HepG2 (cell line): ENCODE data around the gene GLIS2. TPM values are rescaled to one million over a fixed set of nuclear protein-coding genes. Genes with fewer than 3 reads are reported as not detected.

Source experiments
- AHDC1 ChIP-seq: sonication (generic); formaldehyde crosslinking; IDR thresholded peaks from 2 replicates; pipeline ENCODE4 v1.5.1; 2020; ENCODE audit warnings: mild to moderate bottlenecking, missing genetic modification reagents, borderline replicate concordance
- ATF1 ChIP-seq: IDR thresholded peaks from 2 replicates; pipeline ENCODE4 v1.6.1; 2016; ENCODE audit warnings: mild to moderate bottlenecking, control low read depth
- HMG20B ChIP-seq: conservative IDR thresholded peaks from 2 replicates; pipeline ENCODE4 v1.6.1; 2016; ENCODE audit warnings: missing genetic modification reagents, missing compliant biosample characterization
- IKZF4 ChIP-seq: sonication (generic); formaldehyde crosslinking; IDR thresholded peaks from 2 replicates; pipeline ENCODE4 v1.5.1; 2020; ENCODE audit warnings: borderline replicate concordance, mild to moderate bottlenecking, low read depth, missing genetic modification reagents; ENCODE audit errors: not compliant biosample characterization
- KAT8 ChIP-seq: IDR thresholded peaks from 2 replicates; pipeline ENCODE4 v1.6.1; 2016; ENCODE audit warnings: missing genetic modification reagents, missing compliant biosample characterization
- KLF13 ChIP-seq: sonication (generic); formaldehyde crosslinking; IDR thresholded peaks from 2 replicates; pipeline ENCODE4 v1.4.0; 2020; ENCODE audit warnings: mild to moderate bottlenecking, missing genetic modification reagents
- RORA ChIP-seq: sonication (generic); formaldehyde crosslinking; IDR thresholded peaks from 2 replicates; pipeline ENCODE4 v1.5.0; 2020; ENCODE audit warnings: mild to moderate bottlenecking, missing genetic modification reagents, moderate library complexity
- SP140L ChIP-seq: sonication (generic); formaldehyde crosslinking; IDR thresholded peaks from 2 replicates; pipeline ENCODE4 v1.4.0; 2020; ENCODE audit warnings: missing genetic modification reagents, borderline replicate concordance
- XRCC5 ChIP-seq: fragments of 200-400 bp; formaldehyde crosslinking; optimal IDR thresholded peaks from 2 replicates; pipeline ENCODE3; 2017; ENCODE audit warnings: mild to moderate bottlenecking, low read length
- ZBTB2 ChIP-seq: sonication (generic); formaldehyde crosslinking; IDR thresholded peaks from 2 replicates; pipeline ENCODE4 v1.8.0; 2022; ENCODE audit warnings: low read depth, missing genetic modification reagents
- ZBTB33 ChIP-seq: sonication (generic); formaldehyde crosslinking; IDR thresholded peaks from 2 replicates; pipeline ENCODE4 v1.4.0; 2020; ENCODE audit warnings: missing genetic modification reagents
- ZNF180 ChIP-seq: sonication (generic); formaldehyde crosslinking; IDR thresholded peaks from 2 replicates; pipeline ENCODE4 v1.4.0; 2020; ENCODE audit warnings: low read depth, missing genetic modification reagents, borderline replicate concordance
- ZNF615 ChIP-seq: sonication (generic); formaldehyde crosslinking; IDR thresholded peaks from 2 replicates; pipeline ENCODE4 v1.5.0; 2020; ENCODE audit warnings: mild to moderate bottlenecking, missing genetic modification reagents, borderline replicate concordance
- polyA plus RNA-seq, 8 experiments: library from polyadenylated mRNA; depleted of rRNA in 3 of 8; stranded (reverse) in 7 of 8; unstranded in 1 of 8; fragments of >200 nt; fragmentation: Illumina TruSeq in 4 of 8; extraction: Trizol in 4 of 8; gene quantifications; 2 replicates each; pipeline versions ENCODE4 v1.2.1 to v1.2.3, GENCODE V29; 2011 to 2016; ENCODE audit warnings: low read depth in 4 of 8, missing spikeins in 1 of 8, mixed read lengths in 1 of 8; ENCODE audit not compliant: insufficient read depth in 1 of 8
- total RNA-seq, 5 experiments: library from RNA; depleted of rRNA; stranded (reverse); fragments of >200 nt; fragmentation: Illumina TruSeq; extraction: Trizol; gene quantifications; 2 replicates each; pipeline ENCODE4 v1.2.3, GENCODE V29; 2016; ENCODE audit warnings: low read depth in 1 of 5
- TF ChIP-seq, protein P1 (sequence below): sonication (generic); formaldehyde crosslinking; IDR thresholded peaks from 2 replicates; pipeline ENCODE4 v1.4.0; 2020; ENCODE audit warnings: mild to moderate bottlenecking, missing genetic modification reagents
- TF ChIP-seq, protein P2 (sequence below): sonication (generic); formaldehyde crosslinking; IDR thresholded peaks from 2 replicates; pipeline ENCODE4 v1.5.0; 2020; ENCODE audit warnings: missing genetic modification reagents
- TF ChIP-seq, protein P3 (sequence below): IDR thresholded peaks from 2 replicates; pipeline ENCODE4 v1.6.1; 2018; ENCODE audit warnings: missing genetic modification reagents, mild to moderate bottlenecking, missing compliant biosample characterization

Gene GLIS2
- total and polyA plus RNA-seq, 2 of the 13 experiments (the other 11 are each of a cell fraction or from before 2014, with no cell fraction given), result 0.28 to 0.29 TPM

- TF ChIP-seq, protein P1, sequence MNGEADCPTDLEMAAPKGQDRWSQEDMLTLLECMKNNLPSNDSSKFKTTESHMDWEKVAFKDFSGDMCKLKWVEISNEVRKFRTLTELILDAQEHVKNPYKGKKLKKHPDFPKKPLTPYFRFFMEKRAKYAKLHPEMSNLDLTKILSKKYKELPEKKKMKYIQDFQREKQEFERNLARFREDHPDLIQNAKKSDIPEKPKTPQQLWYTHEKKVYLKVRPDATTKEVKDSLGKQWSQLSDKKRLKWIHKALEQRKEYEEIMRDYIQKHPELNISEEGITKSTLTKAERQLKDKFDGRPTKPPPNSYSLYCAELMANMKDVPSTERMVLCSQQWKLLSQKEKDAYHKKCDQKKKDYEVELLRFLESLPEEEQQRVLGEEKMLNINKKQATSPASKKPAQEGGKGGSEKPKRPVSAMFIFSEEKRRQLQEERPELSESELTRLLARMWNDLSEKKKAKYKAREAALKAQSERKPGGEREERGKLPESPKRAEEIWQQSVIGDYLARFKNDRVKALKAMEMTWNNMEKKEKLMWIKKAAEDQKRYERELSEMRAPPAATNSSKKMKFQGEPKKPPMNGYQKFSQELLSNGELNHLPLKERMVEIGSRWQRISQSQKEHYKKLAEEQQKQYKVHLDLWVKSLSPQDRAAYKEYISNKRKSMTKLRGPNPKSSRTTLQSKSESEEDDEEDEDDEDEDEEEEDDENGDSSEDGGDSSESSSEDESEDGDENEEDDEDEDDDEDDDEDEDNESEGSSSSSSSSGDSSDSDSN (CRISPR knock-in tag), result peak; percentile 19; the same call in 1 of the 2 replicates
- TF ChIP-seq ZNF615 (CRISPR knock-in tag), result no peak
- TF ChIP-seq KAT8, result peak; percentile 44; the same call in 1 of the 2 replicates
- TF ChIP-seq, protein P2, sequence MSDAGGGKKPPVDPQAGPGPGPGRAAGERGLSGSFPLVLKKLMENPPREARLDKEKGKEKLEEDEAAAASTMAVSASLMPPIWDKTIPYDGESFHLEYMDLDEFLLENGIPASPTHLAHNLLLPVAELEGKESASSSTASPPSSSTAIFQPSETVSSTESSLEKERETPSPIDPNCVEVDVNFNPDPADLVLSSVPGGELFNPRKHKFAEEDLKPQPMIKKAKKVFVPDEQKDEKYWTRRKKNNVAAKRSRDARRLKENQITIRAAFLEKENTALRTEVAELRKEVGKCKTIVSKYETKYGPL (CRISPR knock-in tag), result no peak
- TF ChIP-seq IKZF4 (CRISPR knock-in tag), result no peak
- TF ChIP-seq KLF13, result no peak
- no peak for TF ChIP-seq SP140L (CRISPR knock-in tag)
- TF ChIP-seq ZBTB33 (CRISPR knock-in tag), result no peak; the same call in 1 of the 2 replicates
- TF ChIP-seq, protein P3, sequence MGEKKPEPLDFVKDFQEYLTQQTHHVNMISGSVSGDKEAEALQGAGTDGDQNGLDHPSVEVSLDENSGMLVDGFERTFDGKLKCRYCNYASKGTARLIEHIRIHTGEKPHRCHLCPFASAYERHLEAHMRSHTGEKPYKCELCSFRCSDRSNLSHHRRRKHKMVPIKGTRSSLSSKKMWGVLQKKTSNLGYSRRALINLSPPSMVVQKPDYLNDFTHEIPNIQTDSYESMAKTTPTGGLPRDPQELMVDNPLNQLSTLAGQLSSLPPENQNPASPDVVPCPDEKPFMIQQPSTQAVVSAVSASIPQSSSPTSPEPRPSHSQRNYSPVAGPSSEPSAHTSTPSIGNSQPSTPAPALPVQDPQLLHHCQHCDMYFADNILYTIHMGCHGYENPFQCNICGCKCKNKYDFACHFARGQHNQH (CRISPR knock-in tag), result 0 out of 2 replicates have a peak, but pooled peaks have one; percentile 17
- TF ChIP-seq AHDC1, result no peak
- TF ChIP-seq ATF1 (CRISPR knock-in tag), result no peak
- no peak for TF ChIP-seq HMG20B (CRISPR knock-in tag)
- TF ChIP-seq RORA (CRISPR knock-in tag), result no peak
- peak; percentile 94 for TF ChIP-seq XRCC5
- TF ChIP-seq ZBTB2, result no peak
- TF ChIP-seq ZNF180 (CRISPR knock-in tag), result no peak
Measured at GRCh38 chr16:4309833-4310266, 6.0 kb upstream of the GLIS2 start (continued).
